HepG2 (cell line): ENCODE results near the gene PREX1. TPM values are rescaled to one million over a fixed set of nuclear protein-coding genes. Genes with fewer than 3 reads are reported as not detected.

Source experiments
- ATAC-seq: fragments of 200-7000 bp; cut with Tn5 transposase; 3 replicates; pipeline ENCODE4 v1.9.1; 2020; ENCODE audit warnings: mild to moderate bottlenecking, moderate library complexity
- BruUV-seq: library from RNA; stranded (reverse); fragments of 400-500 nt; replicated peaks from 2 replicates; lab custom pipeline; 2021; lab: Mats Ljungman, UMichigan
- CTCF ChIA-PET: fragments of 300-600 bp; formaldehyde crosslinking; extraction: SDS; loops from one replicate; lab custom pipeline; 2021; ENCODE audit warnings: low total read pairs, inconsistent platforms, low intra/inter-chr PET ratio; lab: Yijun Ruan, JAX
- POLR2A ChIA-PET: fragments of 350-600 bp; sonication (Branson Sonifier 250); formaldehyde crosslinking; loops from one replicate; lab custom pipeline; 2020; ENCODE audit warnings: antibody characterized with exemption, inconsistent platforms; lab: Yijun Ruan, JAX
- DNase-seq: peaks from one replicate; pipeline ENCODE4 v3.0.0-alpha.2; 2015; ENCODE audit warnings: low spot score
- FAIRE-seq: peaks from 3 replicates; lab custom pipeline; 2011; peaks lifted over from hg19 to GRCh38; lab: Jason Lieb, UNC
- H2AFZ ChIP-seq: one replicate; pipeline ENCODE4 v1.6.1; 2011; ENCODE audit warnings: low read length, inconsistent platforms
- H3K27ac ChIP-seq: fragments of 300-600 bp; 3 replicates; pipeline ENCODE4 v1.8.0; 2011; ENCODE audit warnings: mixed run types, mild to moderate bottlenecking, mixed read lengths, low read length, inconsistent platforms; ENCODE audit not compliant: insufficient read depth; ENCODE audit errors: extremely low read length
- H3K27me3 ChIP-seq, 2 experiments: fragments of 200-600 bp in 1 of 2; 2 replicates in 1 of 2; 3 replicates in 1 of 2; pipeline versions ENCODE4 v1.6.0 to v1.8.0; 2011; ENCODE audit warnings: low read length in 2 of 2, mild to moderate bottlenecking in 2 of 2, moderate library complexity in 2 of 2, inconsistent platforms in 1 of 2; ENCODE audit not compliant: insufficient read depth in 2 of 2, control insufficient read depth in 1 of 2
- H3K36me3 ChIP-seq, 2 experiments: fragments of 200-600 bp in 1 of 2; replicated peaks in 1 of 2; 2 replicates in 1 of 2; 3 replicates in 1 of 2; pipeline versions ENCODE4 v1.5.1 to v1.8.0; 2011; ENCODE audit warnings: low read length in 2 of 2, inconsistent platforms in 1 of 2; ENCODE audit not compliant: insufficient read depth in 2 of 2, control insufficient read depth in 1 of 2
- H3K4me1 ChIP-seq: 2 replicates; pipeline ENCODE4 v1.5.1; 2012; ENCODE audit warnings: low read length, inconsistent platforms; ENCODE audit not compliant: insufficient read depth
- H3K4me2 ChIP-seq: 2 replicates; pipeline ENCODE4 v1.6.0; 2011; ENCODE audit warnings: low read depth, low read length, inconsistent platforms
- H3K4me3 ChIP-seq, 3 experiments: fragments of 200-600 bp in 1 of 3; sonication (generic), shearing (Covaris generic) in 1 of 3; replicated peaks in 1 of 3; 2 replicates each; pipeline ENCODE4 v1.5.1; 2011 to 2016; ENCODE audit warnings: low read length in 3 of 3, inconsistent platforms in 2 of 3, low read depth in 2 of 3, mild to moderate bottlenecking in 2 of 3, control low read depth in 1 of 3, mixed read lengths in 1 of 3; ENCODE audit not compliant: insufficient read depth in 1 of 3
- H3K79me2 ChIP-seq: one replicate; pipeline ENCODE4 v1.6.1; 2011; ENCODE audit warnings: low read length, inconsistent platforms; ENCODE audit not compliant: insufficient read depth
- H3K9ac ChIP-seq: 2 replicates; pipeline ENCODE4 v1.6.0; 2011; ENCODE audit warnings: mild to moderate bottlenecking, low read depth, low read length, inconsistent platforms; ENCODE audit not compliant: insufficient read depth
- H3K9me3 ChIP-seq: 2 replicates; pipeline ENCODE4 v1.5.1; 2012; ENCODE audit warnings: mild to moderate bottlenecking, low read length
- H4K20me1 ChIP-seq: 2 replicates; pipeline ENCODE4 v1.6.0; 2011; ENCODE audit warnings: inconsistent platforms, mild to moderate bottlenecking, low read length, moderate library complexity; ENCODE audit not compliant: insufficient read depth
- ATF2 ChIP-seq: sonication (generic); formaldehyde crosslinking; IDR thresholded peaks from 2 replicates; pipeline ENCODE4 v1.4.0; 2020; ENCODE audit warnings: missing genetic modification reagents
- GPN1 ChIP-seq: sonication (generic); formaldehyde crosslinking; IDR thresholded peaks from 2 replicates; pipeline ENCODE4 v1.5.1; 2020; ENCODE audit warnings: missing genetic modification reagents, borderline replicate concordance
- MYNN ChIP-seq: sonication (generic); formaldehyde crosslinking; IDR thresholded peaks from 2 replicates; pipeline ENCODE4 v1.4.0; 2020; ENCODE audit warnings: mild to moderate bottlenecking, low read depth, missing genetic modification reagents
- RAD21 ChIP-seq: fragments of 450-650 bp; formaldehyde crosslinking; IDR thresholded peaks from 2 replicates; pipeline ENCODE4 v1.5.0; 2020; ENCODE audit warnings: mild to moderate bottlenecking
- SALL2 ChIP-seq: sonication (generic); formaldehyde crosslinking; IDR thresholded peaks from 2 replicates; pipeline ENCODE4 v1.8.1; 2023; ENCODE audit warnings: mild to moderate bottlenecking, missing genetic modification reagents, inconsistent platforms
- SNAI1 ChIP-seq: sonication (generic); formaldehyde crosslinking; IDR thresholded peaks from 2 replicates; pipeline ENCODE4 v1.5.0; 2020; ENCODE audit warnings: mild to moderate bottlenecking, missing genetic modification reagents, borderline replicate concordance
- SP2 ChIP-seq: sonication (generic); formaldehyde crosslinking; IDR thresholded peaks from 2 replicates; pipeline ENCODE4 v1.5.1; 2020; ENCODE audit warnings: mild to moderate bottlenecking, missing genetic modification reagents
- THAP7 ChIP-seq: sonication (generic); formaldehyde crosslinking; IDR thresholded peaks from 2 replicates; pipeline ENCODE4 v1.8.1; 2023; ENCODE audit warnings: mild to moderate bottlenecking, missing genetic modification reagents
- U2AF1 ChIP-seq: fragments of 200-400 bp; formaldehyde crosslinking; optimal IDR thresholded peaks from 2 replicates; pipeline ENCODE3; 2017; ENCODE audit warnings: mild to moderate bottlenecking, low read depth, low read length
- ZFP36L2 ChIP-seq: sonication (generic); formaldehyde crosslinking; IDR thresholded peaks from 2 replicates; pipeline ENCODE4 v1.4.0; 2020; ENCODE audit warnings: missing genetic modification reagents
- ZNF264 ChIP-seq: sonication (generic); formaldehyde crosslinking; IDR thresholded peaks from 2 replicates; pipeline ENCODE4 v1.4.0; 2020; ENCODE audit warnings: missing genetic modification reagents
- ZNF329 ChIP-seq: sonication (generic); formaldehyde crosslinking; IDR thresholded peaks from 2 replicates; pipeline ENCODE4 v1.9.0; 2021; ENCODE audit warnings: low read depth, mild to moderate bottlenecking, missing genetic modification reagents
- ZNF414 ChIP-seq: sonication (generic); formaldehyde crosslinking; IDR thresholded peaks from 2 replicates; pipeline ENCODE4 v1.5.0; 2020; ENCODE audit warnings: missing genetic modification reagents
- WGBS: methylation state at CpG from one replicate; pipeline ENCODE4 v1.1.6; 2017; ENCODE audit warnings: low lambda C conversion rate; 5-methylcytosine and 5-hydroxymethylcytosine counted together
- in situ Hi-C: cut with HindIII; loops from 2 replicates; pipeline ENCODE4 v1.10.0; 2017; ENCODE audit warnings: low pct_unique_long_range_greater_than_20kb; ENCODE audit not compliant: extremely low pct_ligation_motif_present
- intact Hi-C: fragments of 100-400 bp; cut with micrococcal nuclease; formaldehyde crosslinking; loops from one replicate; pipeline ENCODE4 v1.10.0; 2022; ENCODE audit not compliant: unreplicated experiment
- polyA plus RNA-seq, 8 experiments: library from polyadenylated mRNA; depleted of rRNA in 3 of 8; stranded (reverse) in 7 of 8; unstranded in 1 of 8; fragments of >200 nt; fragmentation: Illumina TruSeq in 4 of 8; extraction: Trizol in 4 of 8; gene quantifications; 2 replicates each; pipeline versions ENCODE4 v1.2.1 to v1.2.3, GENCODE V29; 2011 to 2016; ENCODE audit warnings: low read depth in 4 of 8, missing spikeins in 1 of 8, mixed read lengths in 1 of 8; ENCODE audit not compliant: insufficient read depth in 1 of 8
- total RNA-seq, 5 experiments: library from RNA; depleted of rRNA; stranded (reverse); fragments of >200 nt; fragmentation: Illumina TruSeq; extraction: Trizol; gene quantifications; 2 replicates each; pipeline ENCODE4 v1.2.3, GENCODE V29; 2016; ENCODE audit warnings: low read depth in 1 of 5

PREX1 gene
- total and polyA plus RNA-seq, 2 of the 13 experiments (the other 11 are each of a cell fraction or from before 2014, with no cell fraction given), result 0.02 to 0.04 TPM

- Histone ChIP-seq H3K36me3 (no peaks in the 10 kb centered on the region), H2AFZ (no peak overlapping the region), H3K9ac (no peak overlapping the region), H3K4me2 (no peak overlapping the region), H3K4me1 (no peaks in the 10 kb centered on the region), H3K79me2 (no peaks in the 10 kb centered on the region), H3K27ac (no peak overlapping the region), H3K27me3 (peaks cover 19 to 86% of the 10 kb centered on the region in 2 experiments), H4K20me1 (no peaks in the 10 kb centered on the region; the same call in 1 of the 2 replicates), H3K4me3 (no peak overlapping the region), H3K9me3 (peaks cover 4% of the 10 kb centered on the region; the same call in 1 of the 2 replicates)
- ATAC-seq (no peak), FAIRE-seq (no peak), DNase-seq (no peak)
- BruUV-seq, result no TSS peak
- CTCF ChIA-PET, result no interaction called here
- TF ChIP-seq ZNF414 (CRISPR knock-in tag) (no peak), ZNF329 (CRISPR knock-in tag) (peak; percentile 96)
- intact Hi-C loops, result no loop called here
- in situ Hi-C loops, result no loop called here
- WGBS, result 24% methylated on average over 10 of the region's 10 CpGs
- POLR2A ChIA-PET, result no interaction called here
Measured at GRCh38 chr20:48803176-48804053, 24.4 kb downstream of the PREX1 start.

- no peak for ATAC-seq
- WGBS, result 16% methylated on average over 7 of the region's 7 CpGs
- TF ChIP-seq SNAI1 (CRISPR knock-in tag) (no peak), MYNN (no peak), ZNF264 (CRISPR knock-in tag) (no peak), GPN1 (CRISPR knock-in tag) (no peak), ZFP36L2 (CRISPR knock-in tag) (no peak), SALL2 (CRISPR knock-in tag) (no peak), U2AF1 (no peak), ATF2 (no peak), SP2 (no peak), THAP7 (CRISPR knock-in tag) (no peak), RAD21 (no peak)
Measured at GRCh38 chr20:48802647-48803046, 25.2 kb downstream of the PREX1 start.

More at GRCh38 chr20:48802647-48803046, 25.2 kb downstream of the PREX1 start:
- intact Hi-C loops, result no loop called here
- no peak overlapping the region for H3K4me3 ChIP-seq
- ChIA-PET CTCF (no interaction called here), POLR2A (no interaction called here)
- FAIRE-seq (no peak), DNase-seq (no peak)
- no peak overlapping the region for H2AFZ ChIP-seq
- H3K27me3 ChIP-seq, result peaks cover 18 to 86% of the 10 kb centered on the region in 2 experiments
- H3K27ac ChIP-seq, result no peak overlapping the region
- no peaks in the 10 kb centered on the region for H3K79me2 ChIP-seq
- BruUV-seq, result no TSS peak
- peaks cover 4% of the 10 kb centered on the region; the same call in 1 of the 2 replicates for H3K9me3 ChIP-seq
- no peak overlapping the region for H3K4me2 ChIP-seq
- in situ Hi-C loops, result no loop called here
- H3K4me1 ChIP-seq, result no peaks in the 10 kb centered on the region
- no peaks in the 10 kb centered on the region for H3K36me3 ChIP-seq
- no peaks in the 10 kb centered on the region; the same call in 1 of the 2 replicates for H4K20me1 ChIP-seq
- H3K9ac ChIP-seq, result no peak overlapping the region
